ENCODE measurements around the gene IL25.

Gene IL25

GRCh38 chr14:23365732-23366425 is 6.7 kb upstream of the IL25 start:
- peaks cover 0 to 1% of the 10 kb centered on the region in 2 experiments for H3K36me3 ChIP-seq (ENCODE audit: control insufficient read depth in 1 of 2, insufficient read depth in 2 of 2, low read length in 2 of 2)
- H3K14ac ChIP-seq (ENCODE audit: low read length), result peak overlapping the region; percentile 100
- peak overlapping the region; percentile 97 for H4K12ac ChIP-seq (ENCODE audit: low read depth, low read length)
- H3K27me3 ChIP-seq (ENCODE audit: insufficient read depth, low read length), result no peaks in the 10 kb centered on the region
- H3K18ac ChIP-seq (ENCODE audit: low read length), result peak overlapping the region; percentile 100
- peak overlapping the region; percentile 78 for H3K4me3 ChIP-seq (ENCODE audit: low read depth, low read length)
- peak overlapping the region; percentile 53 for H2BK12ac ChIP-seq (ENCODE audit: low read length)
- peak overlapping the region; percentile 81 for H3K27ac ChIP-seq (ENCODE audit: low read depth, low read length)
- peak overlapping the region; percentile 61 for H2AFZ ChIP-seq (ENCODE audit: insufficient read depth, low read length, poor library complexity)
- H3K23ac ChIP-seq (ENCODE audit: low read length), result no peak overlapping the region
- H2AK5ac ChIP-seq (ENCODE audit: low read length), result peak overlapping the region; percentile 80
- peak overlapping the region; percentile 96 for H2BK120ac ChIP-seq (ENCODE audit: insufficient read depth, low read length, poor library complexity)
- peak overlapping the region; percentile 91 for H2BK5ac ChIP-seq (ENCODE audit: low read depth, low read length, poor library complexity)
- H4K8ac ChIP-seq (ENCODE audit: low read depth, low read length), result peak overlapping the region; percentile 95
- H3K9ac ChIP-seq (ENCODE audit: low read length), result peak overlapping the region; percentile 95
- DNase-seq, result peak in 1 of 2 donors; percentile 53
- peak overlapping the region; percentile 100 for H3K4ac ChIP-seq (ENCODE audit: low read depth, low read length)
- H3K4me2 ChIP-seq (ENCODE audit: low read length), result peak overlapping the region; percentile 89
- H4K91ac ChIP-seq (ENCODE audit: low read depth, low read length), result peak overlapping the region; percentile 98
- H3K9me3 ChIP-seq (ENCODE audit: insufficient read depth, low read depth, low read length), result peaks cover 2% of the 10 kb centered on the region
- WGBS (ENCODE audit: extremely low coverage, insufficient coverage, insufficient read length), result no CpG with 5 or more reads among the region's 51 CpGs
- H3K79me1 ChIP-seq (ENCODE audit: low read length), result peaks cover 23% of the 10 kb centered on the region
- H3K4me1 ChIP-seq (ENCODE audit: control insufficient read depth in 1 of 2, insufficient read depth in 2 of 2, low read length in 2 of 2), result peaks cover 7 to 17% of the 10 kb centered on the region in 2 experiments
- H3K79me2 ChIP-seq (ENCODE audit: control insufficient read depth, insufficient read depth, low read length, poor library complexity), result peaks cover 19% of the 10 kb centered on the region

- Histone ChIP-seq H3K4me3 (ENCODE audit: low read depth, low read length) (peak overlapping the region; percentile 52), H3K27ac (ENCODE audit: low read depth, low read length) (peak overlapping the region; percentile 22), H2BK120ac (ENCODE audit: insufficient read depth, low read length, poor library complexity) (peak overlapping the region; percentile 9), H3K23ac (ENCODE audit: low read length) (no peak overlapping the region), H3K4me2 (ENCODE audit: low read length) (peak overlapping the region; percentile 53), H4K12ac (ENCODE audit: low read depth, low read length) (no peak overlapping the region), H3K79me1 (ENCODE audit: low read length) (peaks cover 23% of the 10 kb centered on the region), H3K4ac (ENCODE audit: low read depth, low read length) (no peak overlapping the region), H2BK5ac (ENCODE audit: low read depth, low read length, poor library complexity) (no peak overlapping the region), H3K9ac (ENCODE audit: low read length) (peak overlapping the region; percentile 9), H3K4me1 (ENCODE audit: control insufficient read depth in 1 of 2, insufficient read depth in 2 of 2, low read length in 2 of 2) (peaks cover 7 to 17% of the 10 kb centered on the region in 2 experiments), H3K36me3 (ENCODE audit: control insufficient read depth in 1 of 2, insufficient read depth in 2 of 2, low read length in 2 of 2) (peaks cover 0 to 1% of the 10 kb centered on the region in 2 experiments), H4K8ac (ENCODE audit: low read depth, low read length) (peak overlapping the region; percentile 8), H4K91ac (ENCODE audit: low read depth, low read length) (peak overlapping the region; percentile 13), H3K79me2 (ENCODE audit: control insufficient read depth, insufficient read depth, low read length, poor library complexity) (peaks cover 19% of the 10 kb centered on the region), H3K18ac (ENCODE audit: low read length) (peak overlapping the region; percentile 4), H3K14ac (ENCODE audit: low read length) (peak overlapping the region; percentile 22), H2AK5ac (ENCODE audit: low read length) (peak overlapping the region; percentile 9), H2BK12ac (ENCODE audit: low read length) (no peak overlapping the region), H2AFZ (ENCODE audit: insufficient read depth, low read length, poor library complexity) (no peak overlapping the region), H3K27me3 (ENCODE audit: insufficient read depth, low read length) (no peaks in the 10 kb centered on the region), H3K9me3 (ENCODE audit: insufficient read depth, low read depth, low read length) (peaks cover 2% of the 10 kb centered on the region)
- DNase-seq, result peak in 1 of 2 donors; percentile 54
- no CpG with 5 or more reads among the region's 34 CpGs for WGBS (ENCODE audit: extremely low coverage, insufficient coverage, insufficient read length)
Measured at GRCh38 chr14:23366426-23366921, 6.1 kb upstream of the IL25 start.

GRCh38 chr14:23370221-23370620 is 2.4 kb upstream of the IL25 start:
- Histone ChIP-seq H3K4ac (ENCODE audit: low read depth, low read length) (no peak overlapping the region), H3K18ac (ENCODE audit: low read length) (no peak overlapping the region), H3K14ac (ENCODE audit: low read length) (no peak overlapping the region), H3K9me3 (ENCODE audit: insufficient read depth, low read depth, low read length) (peaks cover 2% of the 10 kb centered on the region), H2BK12ac (ENCODE audit: low read length) (no peak overlapping the region), H3K79me2 (ENCODE audit: control insufficient read depth, insufficient read depth, low read length, poor library complexity) (peaks cover 8% of the 10 kb centered on the region), H3K36me3 (ENCODE audit: control insufficient read depth in 1 of 2, insufficient read depth in 2 of 2, low read length in 2 of 2) (no peaks in the 10 kb centered on the region), H2AFZ (ENCODE audit: insufficient read depth, low read length, poor library complexity) (no peak overlapping the region), H4K12ac (ENCODE audit: low read depth, low read length) (no peak overlapping the region), H3K4me1 (ENCODE audit: control insufficient read depth in 1 of 2, insufficient read depth in 2 of 2, low read length in 2 of 2) (peaks cover 0 to 5% of the 10 kb centered on the region in 2 experiments), H3K23ac (ENCODE audit: low read length) (no peak overlapping the region), H3K79me1 (ENCODE audit: low read length) (peaks cover 12% of the 10 kb centered on the region), H2AK5ac (ENCODE audit: low read length) (no peak overlapping the region), H3K4me3 (ENCODE audit: low read depth, low read length) (no peak overlapping the region), H3K9ac (ENCODE audit: low read length) (no peak overlapping the region), H3K4me2 (ENCODE audit: low read length) (no peak overlapping the region), H3K27me3 (ENCODE audit: insufficient read depth, low read length) (no peaks in the 10 kb centered on the region), H4K8ac (ENCODE audit: low read depth, low read length) (no peak overlapping the region), H3K27ac (ENCODE audit: low read depth, low read length) (no peak overlapping the region), H2BK120ac (ENCODE audit: insufficient read depth, low read length, poor library complexity) (no peak overlapping the region), H4K91ac (ENCODE audit: low read depth, low read length) (no peak overlapping the region), H2BK5ac (ENCODE audit: low read depth, low read length, poor library complexity) (no peak overlapping the region)
- no CpG with 5 or more reads among the region's 1 CpG for WGBS (ENCODE audit: extremely low coverage, insufficient coverage, insufficient read length)
- DNase-seq, result no peak

GRCh38 chr14:23371865-23372264 is 744 bp upstream of the IL25 start:
- Histone ChIP-seq H2BK120ac (ENCODE audit: insufficient read depth, low read length, poor library complexity) (no peak overlapping the region), H2BK5ac (ENCODE audit: low read depth, low read length, poor library complexity) (no peak overlapping the region), H2AK5ac (ENCODE audit: low read length) (no peak overlapping the region), H3K4ac (ENCODE audit: low read depth, low read length) (no peak overlapping the region), H4K12ac (ENCODE audit: low read depth, low read length) (no peak overlapping the region), H3K79me2 (ENCODE audit: control insufficient read depth, insufficient read depth, low read length, poor library complexity) (no peaks in the 10 kb centered on the region), H3K9ac (ENCODE audit: low read length) (no peak overlapping the region), H3K27ac (ENCODE audit: low read depth, low read length) (no peak overlapping the region), H3K79me1 (ENCODE audit: low read length) (no peaks in the 10 kb centered on the region), H3K23ac (ENCODE audit: low read length) (no peak overlapping the region), H3K14ac (ENCODE audit: low read length) (no peak overlapping the region), H4K91ac (ENCODE audit: low read depth, low read length) (no peak overlapping the region), H2AFZ (ENCODE audit: insufficient read depth, low read length, poor library complexity) (no peak overlapping the region), H3K36me3 (ENCODE audit: control insufficient read depth in 1 of 2, insufficient read depth in 2 of 2, low read length in 2 of 2) (no peaks in the 10 kb centered on the region), H3K4me2 (ENCODE audit: low read length) (no peak overlapping the region), H3K18ac (ENCODE audit: low read length) (no peak overlapping the region), H3K27me3 (ENCODE audit: insufficient read depth, low read length) (no peaks in the 10 kb centered on the region), H3K9me3 (ENCODE audit: insufficient read depth, low read depth, low read length) (peaks cover 2% of the 10 kb centered on the region), H3K4me1 (ENCODE audit: control insufficient read depth in 1 of 2, insufficient read depth in 2 of 2, low read length in 2 of 2) (peaks cover 0 to under 1% of the 10 kb centered on the region in 2 experiments), H2BK12ac (ENCODE audit: low read length) (no peak overlapping the region), H4K8ac (ENCODE audit: low read depth, low read length) (no peak overlapping the region), H3K4me3 (ENCODE audit: low read depth, low read length) (no peak overlapping the region)
- DNase-seq, result no peak
- WGBS (ENCODE audit: extremely low coverage, insufficient coverage, insufficient read length), result no CpG with 5 or more reads among the region's 1 CpG
